Measurements from ENCODE around the gene ERBB2. TPM values are rescaled to one million over a fixed set of nuclear protein-coding genes. Genes with fewer than 3 reads are reported as not detected.
"Not testable (repeated sequence)": the region's sequence is repeated elsewhere in the genome, so short reads cannot be mapped to it uniquely, and the experiment has no call there.

The ERBB2 gene
- polyA plus RNA-seq, 4 donors, result 43.0 to 208 (median 69.7) TPM

GRCh38 chr17:39694593-39694992 is 5.3 kb upstream of the ERBB2 start:
- H3K27ac ChIP-seq (ENCODE audit: low read depth in 1 of 3, low read length in 2 of 3), result peak overlapping the region in 2 of 3 donors; percentile 61 to 87
- H3K27me3 ChIP-seq (ENCODE audit: control insufficient read depth in 3 of 3, insufficient read depth in 3 of 3, low read length in 3 of 3), result no peaks in the 10 kb centered on the region
- DNase-seq, result no peak
- peaks cover 3 to 41% (median 6%) of the 10 kb centered on the region in 3 donors for H3K4me1 ChIP-seq (ENCODE audit: control insufficient read depth in 3 of 3, insufficient read depth in 2 of 3, low read depth in 1 of 3, low read length in 2 of 3)
- H3K9me3 ChIP-seq (ENCODE audit: control insufficient read depth in 2 of 2, insufficient read depth in 1 of 2, low read depth in 1 of 2, low read length in 1 of 2), result no peaks in the 10 kb centered on the region
- peaks cover 0 to 2% (median 0%) of the 10 kb centered on the region in 3 donors for H3K36me3 ChIP-seq (ENCODE audit: control insufficient read depth in 3 of 3, insufficient read depth in 2 of 3, low read depth in 1 of 3, low read length in 3 of 3)
- FAIRE-seq, result no peak
- 89 to 94% (median 91%) methylated on average over 5 of the region's 5 CpGs for WGBS, 3 donors
- H3K4me3 ChIP-seq (ENCODE audit: low read depth in 1 of 3, low read length in 3 of 3), result no peak overlapping the region

DNA sequence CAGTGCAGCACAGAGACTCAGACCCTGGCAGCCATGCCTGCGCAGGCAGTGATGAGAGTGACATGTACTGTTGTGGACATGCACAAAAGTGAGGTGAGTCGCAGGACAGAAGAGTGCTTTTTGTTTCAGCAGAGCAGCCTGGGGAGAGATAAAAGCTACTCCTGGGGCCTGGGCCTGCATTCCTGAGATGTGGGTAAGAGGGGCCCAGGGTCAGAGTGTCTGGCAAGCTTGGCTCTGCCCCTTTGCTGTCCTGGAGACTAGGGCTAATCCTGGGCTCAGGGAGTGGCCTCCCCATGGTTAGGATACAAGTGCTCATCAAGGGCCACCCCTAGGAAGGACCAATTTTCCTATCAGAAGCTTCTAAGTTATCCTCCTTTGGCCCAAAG is 4.8 kb upstream of the ERBB2 start:
- Histone ChIP-seq H3K27ac (ENCODE audit: low read depth in 1 of 3, low read length in 2 of 3) (peak overlapping the region; percentile 27 to 87 (median 61)), H3K36me3 (ENCODE audit: control insufficient read depth in 3 of 3, insufficient read depth in 2 of 3, low read depth in 1 of 3, low read length in 3 of 3) (peaks cover 0 to 2% (median 0%) of the 10 kb centered on the region in 3 donors), H3K4me3 (ENCODE audit: low read depth in 1 of 3, low read length in 3 of 3) (no peak overlapping the region), H3K27me3 (ENCODE audit: control insufficient read depth in 3 of 3, insufficient read depth in 3 of 3, low read length in 3 of 3) (no peaks in the 10 kb centered on the region), H3K4me1 (ENCODE audit: control insufficient read depth in 3 of 3, insufficient read depth in 2 of 3, low read depth in 1 of 3, low read length in 2 of 3) (peaks cover 3 to 41% (median 6%) of the 10 kb centered on the region in 3 donors), H3K9me3 (ENCODE audit: control insufficient read depth in 2 of 2, insufficient read depth in 1 of 2, low read depth in 1 of 2, low read length in 1 of 2) (no peaks in the 10 kb centered on the region)
- FAIRE-seq (no peak), DNase-seq (no peak)
- WGBS, 3 donors, result 83 to 89% (median 86%) methylated on average over 2 of the region's 2 CpGs

- WGBS, 3 donors, result 78 to 83% (median 82%) methylated on average over 6 of the region's 6 CpGs
Measured at GRCh38 chr17:39696731-39697130, 3.1 kb upstream of the ERBB2 start.

DNA sequence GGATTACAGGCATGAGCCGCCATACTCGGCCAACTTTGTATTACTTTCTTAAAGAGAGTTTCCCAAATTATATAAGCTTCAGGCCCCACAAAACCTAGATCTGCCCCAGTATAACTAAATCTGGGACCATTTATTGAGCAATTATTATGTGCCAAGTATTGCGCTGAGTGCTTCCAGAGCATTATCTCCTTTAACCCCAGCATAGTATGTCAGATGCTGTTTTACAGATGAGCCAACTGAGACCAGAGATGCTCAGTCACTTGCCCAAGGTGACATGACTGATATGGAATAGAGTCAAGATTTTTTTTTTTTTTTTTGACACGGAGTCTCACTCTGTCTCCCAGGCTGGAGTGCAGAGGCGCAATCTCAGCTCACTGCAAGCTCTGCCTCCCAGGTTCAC is 1.9 kb upstream of the ERBB2 start:
- peaks cover 6 to 54% (median 8%) of the 10 kb centered on the region in 3 donors for H3K4me1 ChIP-seq (ENCODE audit: control insufficient read depth in 3 of 3, insufficient read depth in 2 of 3, low read depth in 1 of 3, low read length in 2 of 3)
- 87 to 97% (median 95%) methylated on average over 5 of the region's 5 CpGs for WGBS, 3 donors

More at GRCh38 chr17:39696731-39697130, 3.1 kb upstream of the ERBB2 start:
- H3K4me1 ChIP-seq (ENCODE audit: control insufficient read depth in 3 of 3, insufficient read depth in 2 of 3, low read depth in 1 of 3, low read length in 2 of 3), result peaks cover 3 to 42% (median 6%) of the 10 kb centered on the region in 3 donors
- H3K27me3 ChIP-seq (ENCODE audit: control insufficient read depth in 3 of 3, insufficient read depth in 3 of 3, low read length in 3 of 3), result no peaks in the 10 kb centered on the region
- no peak overlapping the region for H3K27ac ChIP-seq (ENCODE audit: low read depth in 1 of 3, low read length in 2 of 3)
- no peaks in the 10 kb centered on the region for H3K9me3 ChIP-seq (ENCODE audit: control insufficient read depth in 2 of 2, insufficient read depth in 1 of 2, low read depth in 1 of 2, low read length in 1 of 2)
- H3K4me3 ChIP-seq (ENCODE audit: low read depth in 1 of 3, low read length in 3 of 3), result no peak overlapping the region
- DNase-seq (no peak), FAIRE-seq (no peak)
- H3K36me3 ChIP-seq (ENCODE audit: control insufficient read depth in 3 of 3, insufficient read depth in 2 of 3, low read depth in 1 of 3, low read length in 3 of 3), result peaks cover 0 to 3% (median 0%) of the 10 kb centered on the region in 3 donors

GRCh38 chr17:39699157-39699817 is 577 bp upstream of the ERBB2 start:
- H3K27me3 ChIP-seq (ENCODE audit: control insufficient read depth in 3 of 3, insufficient read depth in 3 of 3, low read length in 3 of 3); DNase-seq; FAIRE-seq; H3K9me3 ChIP-seq (ENCODE audit: control insufficient read depth in 2 of 2, insufficient read depth in 1 of 2, low read depth in 1 of 2, low read length in 1 of 2): not testable (repeated sequence)
- Histone ChIP-seq H3K4me1 (ENCODE audit: control insufficient read depth in 3 of 3, insufficient read depth in 2 of 3, low read depth in 1 of 3, low read length in 2 of 3) (peaks cover 6 to 57% (median 11%) of the 10 kb centered on the region in 3 donors), H3K4me3 (ENCODE audit: low read depth in 1 of 3, low read length in 3 of 3) (peak overlapping the region; percentile 69 to 90 (median 87)), H3K36me3 (ENCODE audit: control insufficient read depth in 3 of 3, insufficient read depth in 2 of 3, low read depth in 1 of 3, low read length in 3 of 3) (peaks cover 0 to 24% (median 0%) of the 10 kb centered on the region in 3 donors), H3K27ac (ENCODE audit: low read depth in 1 of 3, low read length in 2 of 3) (peak overlapping the region; percentile 91 to 99 (median 97))
- 39 to 48% (median 45%) methylated on average over 11 of the region's 11 CpGs for WGBS, 3 donors

More for the DNA sequence above, 1.9 kb upstream of the ERBB2 start:
- no peak for FAIRE-seq
- Histone ChIP-seq H3K27ac (ENCODE audit: low read depth in 1 of 3, low read length in 2 of 3) (no peak overlapping the region), H3K27me3 (ENCODE audit: control insufficient read depth in 3 of 3, insufficient read depth in 3 of 3, low read length in 3 of 3) (no peaks in the 10 kb centered on the region), H3K36me3 (ENCODE audit: control insufficient read depth in 3 of 3, insufficient read depth in 2 of 3, low read depth in 1 of 3, low read length in 3 of 3) (peaks cover 0 to 12% (median 0%) of the 10 kb centered on the region in 3 donors), H3K9me3 (ENCODE audit: control insufficient read depth in 2 of 2, insufficient read depth in 1 of 2, low read depth in 1 of 2, low read length in 1 of 2) (no peaks in the 10 kb centered on the region), H3K4me3 (ENCODE audit: low read depth in 1 of 3, low read length in 3 of 3) (no peak overlapping the region)
- DNase-seq, result no peak

DNA sequence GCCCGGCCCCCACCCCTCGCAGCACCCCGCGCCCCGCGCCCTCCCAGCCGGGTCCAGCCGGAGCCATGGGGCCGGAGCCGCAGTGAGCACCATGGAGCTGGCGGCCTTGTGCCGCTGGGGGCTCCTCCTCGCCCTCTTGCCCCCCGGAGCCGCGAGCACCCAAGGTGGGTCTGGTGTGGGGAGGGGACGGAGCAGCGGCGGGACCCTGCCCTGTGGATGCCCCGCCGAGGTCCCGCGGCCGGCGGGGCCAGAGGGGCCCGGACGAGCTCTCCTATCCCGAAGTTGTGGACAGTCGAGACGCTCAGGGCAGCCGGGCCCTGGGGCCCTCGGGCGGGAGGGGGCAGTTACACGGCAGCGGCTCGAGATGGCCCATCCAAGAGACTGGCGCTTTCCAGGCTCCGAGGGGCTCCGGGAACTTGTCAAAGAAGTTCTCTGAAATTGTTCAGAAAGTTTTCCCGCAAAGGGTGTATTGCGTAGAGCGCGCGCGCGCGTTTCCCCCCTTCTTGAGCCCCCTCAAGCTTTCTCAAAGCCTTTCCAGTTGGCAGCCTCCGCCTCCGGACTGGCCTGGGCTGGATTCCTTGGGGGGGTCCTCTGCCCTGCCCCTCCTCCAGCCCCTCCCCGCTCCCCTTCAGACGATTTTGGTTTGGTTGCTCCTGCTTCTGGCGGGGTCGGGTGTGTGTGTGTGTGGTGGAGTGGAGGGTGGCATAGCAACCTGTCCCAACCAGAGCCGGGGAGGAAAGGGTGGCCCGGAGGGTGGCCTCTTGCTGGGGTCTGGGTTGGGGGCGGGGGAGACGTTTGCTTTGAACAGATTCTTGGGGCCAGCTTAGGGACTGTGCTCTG is 504 bp downstream of the ERBB2 start:
- WGBS, 3 donors, result 2 to 4% (median 3%) methylated on average over 48 to 57 of the region's 57 CpGs
- peak overlapping the region; percentile 69 to 90 (median 87) for H3K4me3 ChIP-seq (ENCODE audit: low read depth in 1 of 3, low read length in 3 of 3)

GRCh38 chr17:39701012-39701783 is 1.3 kb downstream of the ERBB2 start:
- 8 to 28% (median 14%) methylated on average over 10 of the region's 10 CpGs for WGBS, 3 donors
- no peak for FAIRE-seq
- H3K36me3 ChIP-seq (ENCODE audit: control insufficient read depth in 3 of 3, insufficient read depth in 2 of 3, low read depth in 1 of 3, low read length in 3 of 3), result peaks cover 0 to 41% (median 0%) of the 10 kb centered on the region in 3 donors
- DNase-seq, result peak; percentile 91 to 95
- peak overlapping the region; percentile 91 to 99 (median 97) for H3K27ac ChIP-seq (ENCODE audit: low read depth in 1 of 3, low read length in 2 of 3)
- H3K4me1 ChIP-seq (ENCODE audit: control insufficient read depth in 3 of 3, insufficient read depth in 2 of 3, low read depth in 1 of 3, low read length in 2 of 3), result peaks cover 9 to 56% (median 11%) of the 10 kb centered on the region in 3 donors
- peak overlapping the region; percentile 69 to 90 (median 87) for H3K4me3 ChIP-seq (ENCODE audit: low read depth in 1 of 3, low read length in 3 of 3)
- no peaks in the 10 kb centered on the region for H3K9me3 ChIP-seq (ENCODE audit: control insufficient read depth in 2 of 2, insufficient read depth in 1 of 2, low read depth in 1 of 2, low read length in 1 of 2)
- H3K27me3 ChIP-seq (ENCODE audit: control insufficient read depth in 3 of 3, insufficient read depth in 3 of 3, low read length in 3 of 3), result no peaks in the 10 kb centered on the region

More for the DNA sequence above, 504 bp downstream of the ERBB2 start:
- DNase-seq, result peak in 1 of 2 donors; percentile 68
- Histone ChIP-seq H3K9me3 (ENCODE audit: control insufficient read depth in 2 of 2, insufficient read depth in 1 of 2, low read depth in 1 of 2, low read length in 1 of 2) (no peaks in the 10 kb centered on the region), H3K4me1 (ENCODE audit: control insufficient read depth in 3 of 3, insufficient read depth in 2 of 3, low read depth in 1 of 3, low read length in 2 of 3) (peaks cover 8 to 54% (median 17%) of the 10 kb centered on the region in 3 donors), H3K27ac (ENCODE audit: low read depth in 1 of 3, low read length in 2 of 3) (peak overlapping the region; percentile 91 to 99 (median 97)), H3K27me3 (ENCODE audit: control insufficient read depth in 3 of 3, insufficient read depth in 3 of 3, low read length in 3 of 3) (no peaks in the 10 kb centered on the region), H3K36me3 (ENCODE audit: control insufficient read depth in 3 of 3, insufficient read depth in 2 of 3, low read depth in 1 of 3, low read length in 3 of 3) (peaks cover 0 to 35% (median 0%) of the 10 kb centered on the region in 3 donors)
- FAIRE-seq, result no peak
